NB4 (cell line): Measurements from ENCODE around the gene CCDC107.

ENCODE experiments used
- CTCF ChIP-seq: IDR thresholded peaks from one replicate; pipeline ENCODE4 v1.5.1; 2012; ENCODE audit warnings: low read depth, low read length
- MYC ChIP-seq: IDR thresholded peaks from 2 replicates; pipeline ENCODE4 v1.6.1; 2011; ENCODE audit warnings: low read depth, low read length
- POLR2A ChIP-seq: IDR thresholded peaks from 2 replicates; pipeline ENCODE4 v1.6.1; 2011; ENCODE audit warnings: mild to moderate bottlenecking; ENCODE audit not compliant: insufficient read length; ENCODE audit errors: extremely low read depth
- TF ChIP-seq, protein P1 (sequence below): IDR thresholded peaks from 2 replicates; pipeline ENCODE4 v1.6.1; 2011; ENCODE audit warnings: low read depth, low read length

DNA sequence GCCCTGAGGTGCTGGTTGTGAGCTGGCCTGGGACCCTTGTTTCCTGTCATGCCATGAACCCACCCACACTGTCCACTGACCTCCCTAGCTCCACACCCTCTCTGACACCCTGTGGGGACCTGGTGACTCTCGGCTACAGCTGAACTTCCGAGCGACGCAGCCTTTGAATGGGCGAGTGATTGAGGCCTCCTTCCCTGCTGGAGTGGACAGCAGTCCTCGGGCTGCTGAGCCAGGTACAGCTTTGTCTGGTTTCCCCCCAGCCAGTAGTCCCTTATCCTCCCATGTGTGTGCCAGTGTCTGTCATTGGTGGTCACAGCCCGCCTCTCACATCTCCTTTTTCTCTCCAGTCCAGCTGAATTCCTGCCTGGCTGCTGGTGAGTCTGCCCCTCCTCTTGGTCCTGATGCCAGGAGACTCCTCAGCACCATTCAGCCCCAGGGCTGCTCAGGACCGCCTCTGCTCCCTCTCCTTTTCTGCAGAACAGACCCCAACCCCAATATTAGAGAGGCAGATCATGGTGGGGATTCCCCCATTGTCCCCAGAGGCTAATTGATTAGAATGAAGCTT is 21.8 kb downstream of the CCDC107 start:
- TF ChIP-seq CTCF (no peak), POLR2A (no peak), MYC (no peak)
- TF ChIP-seq, protein P1, sequence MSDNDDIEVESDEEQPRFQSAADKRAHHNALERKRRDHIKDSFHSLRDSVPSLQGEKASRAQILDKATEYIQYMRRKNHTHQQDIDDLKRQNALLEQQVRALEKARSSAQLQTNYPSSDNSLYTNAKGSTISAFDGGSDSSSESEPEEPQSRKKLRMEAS: no peak
